Stimulated activated CD4-positive, alpha-beta T cell treated with anti-CD3 and anti-CD28 coated beads, Interleukin-15, amount 100 ng/mL, for 24 hours (primary cell): Measurements from ENCODE around the gene BICD2.
A peak's percentile ranks its signal among the peaks of the same experiment; 100 is the strongest.
"Not testable (repeated sequence)": the region's sequence is repeated elsewhere in the genome, so short reads cannot be mapped to it uniquely, and the experiment has no call there.

Experiments
- DNase-seq: peaks from one replicate; pipeline ENCODE4 v3.0.0-alpha.2; 2020

Gene BICD2

GRCh38 chr9:92764381-92764987 is at the start of gene BICD2:
TSS of gene BICD2 (minus strand) at chr9:92764833. CDS start at chr9:92764744, 89 bp downstream.
- no peak for DNase-seq

- peak; percentile 27 for DNase-seq
Measured at GRCh38 chr9:92809629-92810326, 45.1 kb upstream of the BICD2 start.

GRCh38 chr9:92808726-92809451 is 44.3 kb upstream of the BICD2 start:
- DNase-seq, result peak; percentile 75

- DNase-seq, result peak; percentile 51
Measured at GRCh38 chr9:92807757-92808725, 43.4 kb upstream of the BICD2 start.

GRCh38 chr9:92807031-92807756 is 42.6 kb upstream of the BICD2 start:
- DNase-seq, result no peak

GRCh38 chr9:92804727-92805126 is 40.1 kb upstream of the BICD2 start:
- DNase-seq, result no peak

- no peak for DNase-seq
Measured at GRCh38 chr9:92798358-92798757, 33.7 kb upstream of the BICD2 start.

GRCh38 chr9:92796337-92796804 is 31.7 kb upstream of the BICD2 start:
- not testable (repeated sequence) for DNase-seq

GRCh38 chr9:92795598-92796336 is 31.1 kb upstream of the BICD2 start:
- DNase-seq, result no peak

GRCh38 chr9:92795000-92795399 is 30.4 kb upstream of the BICD2 start:
- DNase-seq, result no peak

- no peak for DNase-seq
Measured at GRCh38 chr9:92794426-92794825, 29.8 kb upstream of the BICD2 start.

- peak; percentile 78 for DNase-seq
Measured at GRCh38 chr9:92790542-92791527, 26.2 kb upstream of the BICD2 start.

- DNase-seq, result no peak
Measured at GRCh38 chr9:92786298-92786697, 21.7 kb upstream of the BICD2 start.

- no peak for DNase-seq
Measured at GRCh38 chr9:92781899-92782298, 17.3 kb upstream of the BICD2 start.

- no peak for DNase-seq
Measured at GRCh38 chr9:92780206-92780605, 15.6 kb upstream of the BICD2 start.

- DNase-seq, result no peak
Measured at GRCh38 chr9:92775466-92775865, 10.8 kb upstream of the BICD2 start.

GRCh38 chr9:92774274-92774673 is 9.6 kb upstream of the BICD2 start:
- DNase-seq, result no peak

GRCh38 chr9:92773810-92774209 is 9.2 kb upstream of the BICD2 start:
- DNase-seq, result no peak

- DNase-seq, result no peak
Measured at GRCh38 chr9:92771309-92771708, 6.7 kb upstream of the BICD2 start.
